GM18511 (cell line): ENCODE data around the gene LAD1.

Experiments used
- ATAC-seq: cut with Tn5 transposase; IDR thresholded peaks from one replicate; pipeline ENCODE4 v1.9.1; 2021; ENCODE audit warnings: mild to moderate bottlenecking, moderate library complexity; ENCODE audit not compliant: unreplicated experiment

Gene LAD1

DNA sequence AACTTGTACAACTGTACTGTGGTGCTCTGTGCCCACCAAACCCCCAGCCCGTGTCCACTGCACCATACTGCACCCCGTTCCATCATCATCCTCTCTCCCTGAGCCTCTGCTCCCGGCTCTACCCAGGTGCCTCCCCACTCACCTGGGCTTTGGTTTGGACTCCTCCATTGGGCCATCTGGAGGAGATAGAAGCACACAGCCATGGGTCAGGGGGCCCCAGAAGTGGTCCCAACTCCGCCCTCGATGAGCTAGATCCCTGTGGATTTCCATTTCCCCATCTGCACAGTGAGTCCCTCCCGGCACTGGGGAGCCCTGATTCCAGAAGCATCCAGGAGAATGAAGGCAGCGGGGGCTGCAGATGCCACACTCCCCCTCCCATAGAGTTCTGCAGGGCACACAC lies 32.4 kb downstream of the LAD1 start:
- ATAC-seq = no peak

DNA sequence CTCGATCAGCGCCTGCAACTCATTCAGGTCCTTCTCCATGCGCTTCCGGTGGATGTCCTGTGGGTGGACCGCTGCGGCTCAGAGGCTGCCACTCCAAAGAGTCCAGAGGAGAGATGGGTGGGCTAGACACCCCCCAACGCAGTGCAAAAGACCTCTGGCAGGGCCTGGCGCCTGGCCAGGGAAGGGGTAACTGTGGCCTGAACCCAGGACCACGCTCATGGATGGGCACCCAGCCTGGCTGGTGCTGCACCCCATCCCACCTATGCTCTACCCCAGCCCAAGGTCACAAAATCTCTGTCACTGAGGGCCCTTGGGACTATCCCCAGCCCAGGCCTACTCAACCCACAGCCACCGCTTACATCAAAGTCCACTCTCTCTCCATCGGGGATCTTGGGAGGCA lies 33.9 kb downstream of the LAD1 start:
- no peak for ATAC-seq

DNA sequence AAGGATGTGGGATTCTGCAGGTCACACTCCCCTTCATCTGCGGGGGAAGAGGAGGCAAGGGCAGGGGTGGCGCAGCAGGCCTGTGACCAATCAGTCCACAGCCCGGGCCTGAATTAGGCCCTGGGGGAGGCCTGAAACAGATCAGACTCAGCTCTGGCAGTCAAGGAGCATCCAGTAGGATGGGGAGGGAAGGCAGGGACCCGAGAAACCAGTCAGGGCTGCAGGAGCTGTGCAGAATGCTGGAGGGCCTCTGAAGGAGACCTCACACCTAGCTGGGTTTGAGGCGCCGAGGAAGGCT lies 34.4 kb downstream of the LAD1 start:
- ATAC-seq = no peak

DNA sequence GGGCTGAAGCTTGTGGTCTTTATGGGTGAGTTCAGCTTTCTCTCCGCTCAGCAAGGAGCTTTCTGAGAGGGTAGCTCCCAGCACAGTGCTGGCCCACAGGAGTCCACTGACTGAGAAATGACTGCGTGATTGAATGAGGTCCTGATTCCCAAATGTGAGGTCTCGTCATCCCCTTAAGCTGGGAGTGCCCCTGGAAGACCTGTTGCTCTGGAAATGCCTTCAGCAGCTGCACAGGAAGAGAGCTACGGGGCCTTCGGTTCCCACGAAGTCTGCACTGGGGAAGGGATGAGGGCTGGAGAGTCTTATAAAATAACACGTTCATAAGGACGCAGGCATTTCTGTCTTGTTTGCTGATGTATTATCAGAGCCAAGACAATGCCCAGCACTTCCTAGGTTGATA lies 35.7 kb downstream of the LAD1 start:
- no peak for ATAC-seq

DNA sequence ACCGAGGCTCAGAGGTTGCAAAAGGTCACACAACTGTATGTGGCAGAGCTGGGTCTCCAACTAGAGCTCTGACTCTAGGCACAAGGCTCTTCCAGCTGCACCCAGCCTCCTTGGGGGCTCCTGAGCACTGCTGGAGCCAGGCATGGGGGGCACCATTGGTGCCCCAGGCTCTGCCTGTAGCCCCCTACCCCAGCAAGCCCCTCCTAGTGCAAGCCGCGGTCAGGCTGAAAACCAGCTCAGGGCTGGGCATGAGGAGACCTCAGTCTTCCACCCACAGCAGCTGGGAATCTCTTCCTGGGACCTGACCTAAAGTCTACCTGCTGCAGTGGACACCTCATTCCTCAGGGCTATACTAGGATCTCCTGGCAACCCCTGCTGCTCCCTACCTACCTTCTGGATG lies 36.2 kb downstream of the LAD1 start:
- ATAC-seq = no peak

DNA sequence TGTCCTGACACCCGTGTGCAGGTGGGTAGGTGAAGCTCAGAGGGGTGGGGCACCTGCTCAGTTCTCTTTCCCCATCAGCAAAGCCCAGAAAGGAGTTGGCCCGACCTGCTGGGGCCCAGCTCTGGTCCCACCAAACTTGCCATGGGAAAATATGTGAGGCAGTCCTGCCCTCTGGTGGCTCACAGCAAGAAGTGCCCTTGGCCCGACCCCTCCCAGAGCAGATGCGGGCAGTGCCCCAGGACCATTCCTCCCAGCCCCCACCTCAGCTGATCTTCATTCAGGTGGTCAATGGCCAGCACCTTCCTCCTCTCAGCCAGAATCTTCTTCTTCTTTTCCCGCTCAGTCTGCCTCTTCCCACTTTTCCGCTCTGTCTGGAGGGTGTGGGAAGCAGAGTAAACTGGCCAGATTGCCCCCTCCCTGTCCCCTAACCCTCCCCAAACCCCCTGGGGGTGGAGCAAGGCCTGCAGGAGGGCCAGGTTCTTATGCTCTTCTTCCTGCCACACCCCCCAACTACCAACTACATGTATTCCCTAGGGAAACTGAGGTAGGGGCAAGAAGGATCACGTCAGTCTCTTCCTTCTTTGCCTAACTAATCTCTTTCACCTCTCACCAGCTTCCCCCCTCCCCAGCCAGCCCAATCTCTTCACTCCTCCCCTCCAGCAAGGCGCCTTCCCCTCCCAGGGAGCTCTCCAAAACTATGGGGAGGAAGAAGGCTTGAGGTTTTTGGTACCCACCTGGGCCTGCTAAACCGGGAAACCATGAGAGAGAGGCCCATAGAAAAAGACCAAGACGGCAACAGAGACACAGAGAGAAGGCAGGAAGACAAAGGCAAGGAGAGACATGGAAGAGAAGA lies 37.2 kb downstream of the LAD1 start:
- ATAC-seq = peak; percentile 50

DNA sequence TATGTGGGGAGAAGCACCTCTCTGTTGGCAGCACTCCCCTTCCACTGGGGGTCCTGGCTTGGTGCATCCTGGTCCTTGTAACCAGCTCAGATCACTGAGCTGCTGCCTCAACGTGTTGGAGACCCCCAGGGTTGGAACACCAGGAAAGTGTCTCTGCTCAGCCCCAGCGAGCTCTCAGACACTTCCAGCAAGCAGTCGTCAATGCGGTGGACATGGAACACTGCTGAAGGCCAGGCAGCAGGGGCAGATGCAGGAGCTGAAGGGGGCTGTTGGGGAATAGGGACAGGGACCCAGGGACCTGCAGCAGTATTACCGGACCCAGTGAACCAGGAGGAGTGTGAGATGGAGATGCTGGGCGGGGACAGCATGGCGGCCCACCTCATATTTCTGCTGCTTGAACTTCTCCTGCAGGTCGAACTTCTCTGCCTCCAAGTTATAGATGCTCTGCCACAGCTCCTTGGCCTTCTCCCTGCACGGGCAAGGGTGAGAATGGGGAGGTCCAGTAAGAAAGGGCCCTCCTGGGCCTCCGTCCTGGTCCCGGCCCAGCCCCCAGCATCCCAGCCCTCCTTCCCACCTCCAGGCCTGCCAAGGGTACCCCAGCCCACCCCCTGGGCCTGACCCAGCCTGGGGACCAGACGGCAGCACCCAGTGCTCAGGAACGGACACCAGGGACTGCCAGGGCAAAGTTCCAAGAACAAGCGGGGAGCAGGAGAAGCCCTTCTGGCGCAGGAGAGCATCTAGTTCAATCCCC lies 38.0 kb downstream of the LAD1 start:
- ATAC-seq = no peak

DNA sequence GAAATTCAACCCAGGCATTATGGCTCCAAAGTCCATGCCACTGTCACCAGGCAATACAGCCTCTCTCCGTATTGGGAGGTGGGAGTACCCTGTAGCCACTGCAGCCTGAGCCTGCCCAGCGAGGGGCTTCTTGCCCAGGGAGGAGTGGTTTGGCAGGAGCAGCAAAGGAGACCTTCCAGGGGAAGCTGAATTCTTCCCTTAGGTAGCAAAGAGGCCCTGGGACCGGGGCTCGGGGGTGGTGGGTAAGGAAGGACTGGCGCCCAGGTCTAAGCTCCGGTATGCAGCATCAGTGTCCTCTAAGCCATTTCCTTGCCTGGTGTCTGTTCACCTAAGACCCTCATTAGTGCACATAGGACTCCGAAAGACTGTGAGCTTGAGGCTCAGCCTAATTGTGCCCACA lies 38.6 kb downstream of the LAD1 start:
- ATAC-seq = no peak

DNA sequence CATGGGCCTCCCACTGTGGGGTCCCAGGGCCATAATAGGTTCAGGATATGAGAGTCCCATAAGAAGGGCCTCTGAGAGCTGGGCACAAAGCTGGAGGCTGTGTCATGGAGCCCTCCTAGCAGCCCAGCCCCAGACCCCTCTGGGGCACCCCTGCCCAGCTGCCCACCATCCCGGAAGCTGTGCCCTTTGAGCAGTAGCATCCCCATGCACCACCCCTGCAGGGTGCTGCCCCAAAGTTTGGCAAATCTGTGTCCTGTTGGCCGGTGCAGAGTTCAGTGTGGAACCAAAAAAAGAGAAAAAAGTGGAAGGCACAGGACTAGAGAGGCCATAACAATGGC lies 39.3 kb downstream of the LAD1 start:
- ATAC-seq = no peak

DNA sequence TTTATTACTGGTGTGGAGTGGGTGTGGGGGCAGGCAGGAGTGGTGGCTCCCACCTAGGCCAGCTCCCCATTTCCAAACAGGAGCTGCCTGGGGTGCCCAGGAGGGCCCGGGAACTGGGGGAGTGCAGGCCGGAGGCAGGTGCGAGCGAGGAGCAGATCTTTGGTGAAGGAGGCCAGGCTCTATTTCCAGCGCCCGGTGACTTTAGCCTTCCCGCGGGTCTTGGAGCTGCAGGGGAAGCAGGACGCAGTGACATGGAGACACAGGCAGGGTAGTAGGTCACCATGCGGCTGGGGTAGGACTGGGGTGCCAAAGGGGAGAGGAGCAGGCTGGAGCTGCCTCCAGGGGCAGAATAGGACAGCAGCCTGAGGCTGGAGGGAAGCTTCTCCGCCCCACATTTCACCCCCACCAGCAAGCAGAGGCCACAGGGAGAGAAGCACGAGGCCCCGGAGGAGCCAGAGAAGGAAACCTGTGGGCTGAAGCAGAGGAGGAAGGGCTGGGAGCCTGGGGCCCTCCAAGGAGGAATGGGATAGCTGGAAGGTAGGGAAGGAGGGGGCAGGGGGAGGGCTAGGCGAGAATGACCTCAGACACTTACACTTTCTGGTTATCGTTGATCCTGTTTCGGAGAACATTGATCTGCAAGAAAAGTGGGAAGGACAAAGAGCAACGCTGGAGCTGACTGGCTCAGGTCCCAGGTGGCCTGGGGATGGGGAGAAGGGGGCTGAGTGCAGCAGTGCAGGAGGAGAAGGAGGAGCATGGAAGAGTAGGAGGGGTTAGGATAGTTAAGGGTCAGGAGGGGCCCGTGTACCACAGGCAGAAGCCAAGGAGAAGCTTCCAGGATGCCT lies 39.9 kb downstream of the LAD1 start:
- ATAC-seq = no peak

DNA sequence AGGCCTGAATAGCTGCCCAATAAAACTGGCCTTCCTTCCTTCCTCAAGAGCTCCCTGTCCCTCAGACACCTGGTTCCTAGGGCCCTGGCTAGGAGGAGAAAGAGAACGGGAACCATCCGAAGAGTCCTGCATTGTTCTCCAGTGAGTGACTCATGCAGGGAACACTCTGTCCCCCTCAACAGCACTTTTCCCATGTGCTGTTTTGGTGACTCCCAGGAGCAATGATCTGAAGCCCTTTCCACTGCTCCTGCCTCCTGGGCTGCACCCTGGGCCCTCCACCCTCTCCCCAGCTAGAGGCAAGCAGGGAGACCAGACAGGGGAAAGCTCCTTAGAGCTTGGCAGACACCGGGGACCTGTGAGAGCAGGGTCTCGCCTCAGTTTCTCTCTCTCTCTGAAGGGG lies 40.5 kb downstream of the LAD1 start:
- ATAC-seq = no peak

DNA sequence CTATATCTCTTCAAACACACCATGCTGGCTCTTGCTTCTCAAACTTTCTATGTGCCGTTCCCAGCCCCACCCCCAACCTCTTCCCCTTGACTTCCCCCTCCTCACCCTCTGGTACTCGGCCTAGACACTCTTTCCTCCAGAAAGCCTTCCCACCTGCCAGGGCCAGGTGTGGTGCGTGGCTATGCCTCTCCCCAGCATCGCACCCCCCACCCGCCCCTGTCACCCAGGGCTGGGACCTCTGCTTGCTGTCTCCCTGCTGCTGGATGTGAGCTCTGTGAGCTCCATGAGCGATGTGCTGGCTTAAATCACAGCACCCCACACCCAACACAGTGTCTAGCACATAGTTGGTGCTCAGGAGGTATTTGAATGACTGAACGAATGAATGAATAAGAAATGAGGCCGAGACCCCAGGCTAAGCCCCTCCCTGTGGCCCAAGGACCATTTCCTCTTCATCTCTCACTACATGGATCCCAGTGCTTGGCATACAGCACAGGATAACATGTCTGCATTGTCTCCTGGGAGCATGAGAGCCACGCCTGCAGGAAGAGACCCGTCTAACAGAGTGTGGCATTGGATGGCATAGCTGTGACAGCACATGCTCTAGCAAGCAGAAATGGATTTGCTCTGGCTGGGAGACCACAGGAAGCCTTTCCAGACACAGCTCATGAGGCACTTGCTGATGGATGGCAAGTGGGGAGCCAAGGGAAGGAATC lies 41.3 kb downstream of the LAD1 start:
- no peak for ATAC-seq

DNA sequence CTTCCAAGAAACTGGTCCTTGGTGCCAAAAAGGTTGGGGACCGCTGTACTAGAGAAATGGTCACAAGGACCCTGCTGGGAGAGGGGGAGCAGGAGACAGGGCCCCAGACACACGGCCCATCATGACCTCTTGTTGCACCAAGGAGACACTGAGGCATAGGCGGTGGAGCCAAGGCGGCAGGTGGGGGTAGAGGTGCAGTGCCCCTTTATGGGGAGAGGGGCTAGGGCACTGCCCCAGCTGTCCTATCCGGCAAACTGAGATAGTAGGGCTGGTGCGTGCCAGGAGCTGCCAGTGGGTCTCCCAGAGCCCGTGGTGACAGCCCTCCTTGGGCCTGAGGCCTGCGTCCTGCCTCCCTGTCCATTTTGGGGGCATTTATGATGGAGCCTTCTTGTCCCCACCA lies 41.9 kb downstream of the LAD1 start:
- no peak for ATAC-seq

DNA sequence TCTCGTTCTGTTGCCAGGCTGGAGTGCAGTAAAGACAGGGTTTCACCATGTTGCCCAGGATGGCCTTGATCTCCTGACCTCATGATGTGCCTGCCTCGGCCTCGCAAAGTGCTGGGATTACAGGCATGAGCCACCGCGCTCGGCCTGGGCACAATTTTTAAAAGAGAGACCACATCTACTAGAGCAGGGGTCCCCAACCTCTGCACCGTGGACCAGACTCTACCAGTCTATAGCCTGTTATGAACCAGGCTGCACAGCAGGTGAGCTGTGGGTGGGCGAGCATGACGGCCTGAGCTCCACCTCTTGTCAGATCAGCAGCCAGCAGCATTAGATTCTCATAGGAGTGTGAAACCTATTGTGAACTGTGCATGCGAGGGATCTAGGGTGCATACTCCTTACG lies 42.4 kb downstream of the LAD1 start:
- ATAC-seq = no peak

DNA sequence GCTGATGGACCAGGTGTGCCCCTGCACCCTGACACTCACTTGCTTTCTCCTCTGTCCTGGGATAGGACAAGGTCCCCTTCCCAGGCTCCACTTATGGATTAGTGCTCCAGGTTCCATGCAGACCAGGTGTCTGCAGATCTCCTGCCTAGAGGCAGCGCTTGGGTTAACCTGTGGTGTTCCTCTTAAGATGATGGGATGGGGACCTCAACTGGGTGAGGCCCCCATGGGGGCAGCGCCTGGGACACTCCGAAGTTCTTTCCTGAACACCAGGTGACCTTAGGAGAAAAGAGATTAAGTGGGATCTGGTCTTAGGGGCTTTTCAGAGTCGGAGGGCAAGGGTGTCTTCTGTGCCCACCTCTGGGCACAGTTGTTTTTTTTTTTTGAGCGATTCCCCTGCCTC lies 42.9 kb downstream of the LAD1 start:
- ATAC-seq = no peak

DNA sequence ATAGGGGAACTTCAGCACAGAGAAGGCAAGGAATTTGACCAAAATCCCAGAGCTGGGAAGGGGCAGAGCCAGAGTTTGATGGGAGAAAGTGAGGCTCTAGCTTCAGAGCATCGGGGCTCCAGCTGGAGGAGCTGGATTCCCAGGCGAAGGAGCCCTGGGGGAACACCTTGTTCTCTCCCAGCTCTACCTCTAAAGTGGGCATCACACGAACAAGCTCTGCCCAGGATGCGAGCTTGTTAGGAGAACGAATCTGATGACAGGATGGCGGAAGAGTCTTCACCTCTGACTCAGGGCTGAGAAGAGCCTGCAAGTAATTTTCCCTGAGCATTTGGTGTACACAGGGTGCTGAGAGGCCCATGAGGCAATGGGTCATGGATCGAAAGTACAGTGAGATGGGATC lies 43.7 kb downstream of the LAD1 start:
- ATAC-seq = no peak

DNA sequence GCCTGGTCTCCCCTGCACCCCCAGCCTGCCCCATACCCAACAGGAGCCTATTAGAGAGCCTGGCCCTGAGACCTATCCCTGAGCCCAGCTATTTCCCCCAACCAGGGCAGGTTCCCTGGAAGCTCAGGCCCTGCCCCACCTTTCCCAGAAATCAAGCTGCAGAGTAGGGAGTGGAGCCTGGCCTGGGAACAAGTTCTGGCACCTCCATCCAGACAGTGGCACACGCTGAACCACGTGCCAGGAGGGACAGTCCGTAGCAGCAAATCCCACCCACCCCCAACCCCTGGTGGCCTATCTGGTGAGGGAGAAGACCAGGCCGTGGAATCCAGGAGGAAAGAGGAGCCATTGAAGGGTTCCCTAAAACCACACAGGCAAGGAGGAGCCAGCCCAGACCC lies 44.2 kb downstream of the LAD1 start:
- no peak for ATAC-seq

DNA sequence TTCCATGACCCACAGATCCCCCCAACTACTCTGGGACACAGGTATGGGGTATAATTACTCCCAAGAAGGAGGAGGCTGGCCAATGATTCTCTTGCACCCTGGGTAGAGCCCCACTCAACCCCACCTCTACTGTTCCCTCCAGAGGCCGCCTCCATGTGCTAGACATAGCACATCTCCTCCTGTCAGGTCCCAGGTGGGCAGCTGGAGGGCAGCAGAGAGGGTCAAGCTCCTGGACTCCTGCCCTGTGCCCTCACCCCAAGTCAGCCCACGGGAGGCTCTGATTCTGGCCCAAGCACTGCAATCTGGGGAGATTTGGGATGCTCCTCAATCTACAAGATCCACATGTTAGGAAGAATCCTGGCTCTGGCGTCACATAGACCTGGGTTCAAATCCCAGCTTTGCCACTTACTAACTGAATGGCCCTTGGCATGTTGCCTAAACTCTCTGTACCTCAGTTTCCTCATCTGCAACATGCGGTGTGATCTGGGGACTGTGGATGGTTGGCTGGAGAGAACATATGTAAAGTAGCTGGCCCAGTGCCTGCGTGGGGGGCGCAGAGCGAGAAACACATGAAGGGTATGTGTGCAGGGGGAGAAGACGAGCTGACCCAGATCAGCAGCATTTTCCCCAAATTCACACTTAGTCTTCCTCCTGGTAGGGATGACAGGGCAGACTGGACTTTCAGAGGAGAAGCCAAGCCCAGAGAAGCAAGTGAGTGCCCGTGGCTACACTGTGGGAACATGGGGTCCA lies 44.8 kb downstream of the LAD1 start:
- ATAC-seq = no peak

DNA sequence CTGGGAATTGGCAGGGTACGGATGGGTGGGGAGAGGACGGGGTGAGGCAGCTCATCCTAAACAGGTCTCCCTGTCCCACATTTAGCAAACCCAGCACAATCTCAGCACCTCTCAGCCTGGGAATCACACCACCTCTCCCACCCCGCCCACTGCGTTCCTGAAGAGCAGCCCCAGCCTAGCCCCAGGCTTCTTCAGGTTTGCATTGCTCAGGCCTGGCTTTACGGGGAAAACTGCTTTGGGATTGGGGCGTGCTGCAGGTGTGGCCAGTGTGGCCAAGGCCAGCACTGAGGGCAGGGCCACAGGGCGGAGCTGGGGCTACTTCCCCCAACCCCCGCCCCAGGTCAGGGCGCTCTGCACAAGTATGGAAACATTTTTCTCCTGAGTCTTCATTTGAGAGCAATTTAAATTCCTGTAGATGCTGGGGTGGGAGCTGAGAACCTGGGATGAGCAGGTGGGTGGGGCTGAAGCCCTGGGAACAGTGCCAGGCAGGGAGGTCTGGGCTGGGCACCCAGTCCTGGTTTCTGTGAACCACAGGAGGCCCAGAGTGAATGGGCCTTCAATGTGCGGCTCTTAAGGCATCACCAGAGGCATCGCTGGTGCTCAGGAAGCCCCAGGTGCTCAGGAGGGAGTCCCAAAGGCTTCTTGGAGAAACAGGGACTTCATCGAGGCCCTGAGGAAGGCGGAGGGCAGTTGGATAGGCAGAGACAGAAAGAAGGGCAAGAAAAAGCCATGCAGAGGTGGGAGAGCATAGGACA lies 45.8 kb downstream of the LAD1 start:
- no peak for ATAC-seq

DNA sequence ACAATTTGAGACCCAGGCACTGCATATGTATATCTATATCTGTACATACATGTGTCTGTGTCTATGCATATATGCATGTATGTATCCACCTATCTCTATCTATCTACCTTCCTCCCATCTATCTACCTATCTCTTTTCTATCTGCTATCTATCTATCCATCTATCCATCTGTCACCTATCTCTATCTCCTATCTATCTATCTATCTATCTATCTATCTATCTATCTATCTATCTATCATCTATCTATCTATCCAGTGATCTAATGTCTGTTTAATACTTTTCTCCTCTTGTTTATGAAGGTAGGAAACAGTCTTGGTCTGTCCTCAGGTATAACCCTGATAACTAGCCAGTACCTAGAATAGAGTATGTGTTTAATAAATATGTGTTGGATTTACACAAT lies 47.5 kb downstream of the LAD1 start:
- no peak for ATAC-seq
